NCI-H510A treated with DMSO at 0.1 percent for 48 hours (cell line): ENCODE results near the gene HMGXB3.

Experiments used
- DNase-seq: peaks from one replicate; lab custom pipeline; 2025; lab: John Stamatoyannopoulos, UW

The HMGXB3 gene

GRCh38 chr5:150053713-150054392, 53.3 kb downstream of the HMGXB3 start:
- DNase-seq, result no peak

- DNase-seq, result no peak
Measured at GRCh38 chr5:150054569-150054968, 54.0 kb downstream of the HMGXB3 start.

- DNase-seq, result no peak
Measured at GRCh38 chr5:150055326-150056074, 55.0 kb downstream of the HMGXB3 start.

- DNase-seq, result no peak
Measured at GRCh38 chr5:150056075-150056443, 55.5 kb downstream of the HMGXB3 start.

- DNase-seq, result no peak
Measured at GRCh38 chr5:150057052-150057451, 56.5 kb downstream of the HMGXB3 start.

- DNase-seq, result no peak
Measured at GRCh38 chr5:150057511-150057910, 57.0 kb downstream of the HMGXB3 start.

GRCh38 chr5:150057996-150058395, 57.5 kb downstream of the HMGXB3 start:
- no peak for DNase-seq

GRCh38 chr5:150058480-150059126, 58.1 kb downstream of the HMGXB3 start:
- DNase-seq, result no peak

- DNase-seq, result no peak
Measured at GRCh38 chr5:150059623-150060022, 59.1 kb downstream of the HMGXB3 start.

- no peak for DNase-seq
Measured at GRCh38 chr5:150060471-150060870, 59.9 kb downstream of the HMGXB3 start.

GRCh38 chr5:150061538-150061995, 61.0 kb downstream of the HMGXB3 start:
- DNase-seq, result no peak

- DNase-seq, result no peak
Measured at GRCh38 chr5:150062216-150062922, 61.8 kb downstream of the HMGXB3 start.

GRCh38 chr5:150063638-150064037, 63.1 kb downstream of the HMGXB3 start:
- no peak for DNase-seq

GRCh38 chr5:150064681-150065220, 64.2 kb downstream of the HMGXB3 start:
- no peak for DNase-seq

- DNase-seq, result no peak
Measured at GRCh38 chr5:150065346-150065745, 64.8 kb downstream of the HMGXB3 start.

GRCh38 chr5:150065886-150066285, 65.3 kb downstream of the HMGXB3 start:
- DNase-seq, result no peak

- DNase-seq, result no peak
Measured at GRCh38 chr5:150066436-150066835, 65.9 kb downstream of the HMGXB3 start.

- no peak for DNase-seq
Measured at GRCh38 chr5:150066901-150067396, 66.4 kb downstream of the HMGXB3 start.

- no peak for DNase-seq
Measured at GRCh38 chr5:150067405-150067960, 66.9 kb downstream of the HMGXB3 start.

- DNase-seq, result no peak
Measured at GRCh38 chr5:150068071-150068470, 67.5 kb downstream of the HMGXB3 start.

- DNase-seq, result no peak
Measured at GRCh38 chr5:150068472-150068871, 67.9 kb downstream of the HMGXB3 start.
